ENCODE measurements around the gene IL21R. TPM values are rescaled to one million over a fixed set of nuclear protein-coding genes. Genes with fewer than 3 reads are reported as not detected.
A peak's percentile ranks its signal among the peaks of the same experiment; 100 is the strongest.

IL21R gene
- total RNA-seq, 1 donor from 2014 or later, result 0.98 TPM

DNA sequence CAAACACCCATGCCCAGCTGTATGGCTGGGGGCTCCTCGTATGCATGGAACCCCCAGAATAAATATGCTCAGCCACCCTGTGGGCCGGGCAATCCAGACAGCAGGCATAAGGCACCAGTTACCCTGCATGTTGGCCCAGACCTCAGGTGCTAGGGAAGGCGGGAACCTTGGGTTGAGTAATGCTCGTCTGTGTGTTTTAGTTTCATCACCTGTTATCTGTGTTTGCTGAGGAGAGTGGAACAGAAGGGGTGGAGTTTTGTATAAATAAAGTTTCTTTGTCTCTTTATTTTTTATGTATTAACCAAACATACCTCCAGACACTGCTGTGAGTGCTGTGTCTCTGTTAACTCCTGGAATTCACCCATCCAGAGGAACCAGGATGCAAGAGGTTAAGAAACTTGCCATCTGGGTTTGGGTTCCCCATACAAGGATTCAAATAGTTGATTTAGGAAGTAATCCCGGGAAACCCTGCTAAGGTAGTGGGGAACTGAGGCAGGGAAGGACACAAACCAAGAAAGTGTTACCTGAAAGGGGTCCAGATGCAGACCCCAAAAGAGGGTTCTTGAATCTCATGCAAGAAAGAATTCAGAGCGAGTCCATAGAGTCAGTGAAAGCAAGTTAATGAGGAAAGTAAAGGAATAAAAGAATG is 37.4 kb upstream of the IL21R start:
- no peak for DNase-seq (ENCODE audit: extremely low spot score in 2 of 2)
- TF ChIP-seq CTCF (IDR thresholded peaks at IDR 0.05) (no peak), POLR2AphosphoS5 (IDR thresholded peaks at IDR 0.05; ENCODE audit: insufficient read depth in 1 of 2, low read depth in 1 of 2) (no peak), POLR2A (IDR thresholded peaks at IDR 0.05) (no peak)
- Histone ChIP-seq H3K4me1 (peaks cover 17% of the 10 kb centered on the region), H3K27me3 (no peaks in the 10 kb centered on the region), H3K9me3 (no peaks in the 10 kb centered on the region), H3K4me3 (no peak overlapping the region), H3K27ac (no peak overlapping the region), H3K36me3 (peaks cover 0 to 14% of the 10 kb centered on the region in 2 donors)
- intact Hi-C loops (cut with DNase I), result loop anchor here (5.0 kb wide), 2 partner anchors 52 to 127 kb away; partner anchors contain the start of gene IL4R

GRCh38 chr16:27365142-27366089 is 36.6 kb upstream of the IL21R start:
- intact Hi-C loops (cut with DNase I), result loop anchor here (5.0 kb wide), 2 partner anchors 53 to 128 kb away; partner anchors contain the start of gene IL4R
- H3K36me3 ChIP-seq, result peaks cover 0 to 12% of the 10 kb centered on the region in 2 donors
- peaks cover 17% of the 10 kb centered on the region for H3K4me1 ChIP-seq
- peaks cover 2% of the 10 kb centered on the region for H3K9me3 ChIP-seq
- H3K4me3 ChIP-seq, result no peak overlapping the region
- TF ChIP-seq POLR2A (IDR thresholded peaks at IDR 0.05), result no peak
- TF ChIP-seq CTCF (IDR thresholded peaks at IDR 0.05), result no peak
- no peak for TF ChIP-seq POLR2AphosphoS5 (IDR thresholded peaks at IDR 0.05; ENCODE audit: insufficient read depth in 1 of 2, low read depth in 1 of 2)
- H3K27ac ChIP-seq, result no peak overlapping the region
- no peaks in the 10 kb centered on the region for H3K27me3 ChIP-seq
- no peak for DNase-seq (ENCODE audit: extremely low spot score in 2 of 2)

GRCh38 chr16:27366687-27367460 is 35.1 kb upstream of the IL21R start:
- TF ChIP-seq POLR2A (IDR thresholded peaks at IDR 0.05) (no peak), CTCF (IDR thresholded peaks at IDR 0.05) (no peak), POLR2AphosphoS5 (IDR thresholded peaks at IDR 0.05; ENCODE audit: insufficient read depth in 1 of 2, low read depth in 1 of 2) (no peak)
- no peaks in the 10 kb centered on the region for H3K27me3 ChIP-seq
- DNase-seq (ENCODE audit: extremely low spot score in 2 of 2), result no peak
- peaks cover 3% of the 10 kb centered on the region for H3K9me3 ChIP-seq
- intact Hi-C loops (cut with DNase I), result loop anchor here (5.0 kb wide), 2 partner anchors 55 to 130 kb away; partner anchors contain the start of gene IL4R
- H3K27ac ChIP-seq, result peak overlapping the region; percentile 59
- H3K4me3 ChIP-seq, result no peak overlapping the region
- H3K4me1 ChIP-seq, result peaks cover 17% of the 10 kb centered on the region
- H3K36me3 ChIP-seq, result peaks cover 0 to 12% of the 10 kb centered on the region in 2 donors

GRCh38 chr16:27367461-27368357 is 34.3 kb upstream of the IL21R start:
- peaks cover 3% of the 10 kb centered on the region for H3K9me3 ChIP-seq
- H3K36me3 ChIP-seq, result peaks cover 0 to 10% of the 10 kb centered on the region in 2 donors
- peak overlapping the region; percentile 59 for H3K27ac ChIP-seq
- DNase-seq (ENCODE audit: extremely low spot score in 2 of 2), result no peak
- H3K27me3 ChIP-seq, result no peaks in the 10 kb centered on the region
- H3K4me3 ChIP-seq, result peak overlapping the region; percentile 10 to 13
- no peak for TF ChIP-seq POLR2A (IDR thresholded peaks at IDR 0.05)
- TF ChIP-seq CTCF (IDR thresholded peaks at IDR 0.05), result peak; percentile 71 to 90 (median 73)
- peak in 1 of 2 donors; percentile 54 for TF ChIP-seq POLR2AphosphoS5 (IDR thresholded peaks at IDR 0.05; ENCODE audit: insufficient read depth in 1 of 2, low read depth in 1 of 2)
- intact Hi-C loops (cut with DNase I), result loop anchor here (1.0 to 5.0 kb wide), 3 partner anchors 55 to 188 kb away; partner anchors contain the start of gene IL4R
- H3K4me1 ChIP-seq, result peaks cover 17% of the 10 kb centered on the region

All from vagina (tissue), 2 donors.